GM18508 (cell line): ENCODE results near the gene DDX10.
"Not testable (repeated sequence)": the region's sequence is repeated elsewhere in the genome, so short reads cannot be mapped to it uniquely, and the experiment has no call there.

ENCODE experiments used
- ATAC-seq: cut with Tn5 transposase; IDR thresholded peaks from one replicate; pipeline ENCODE4 v1.9.1; 2021; ENCODE audit warnings: moderate number of reproducible peaks; ENCODE audit not compliant: insufficient read depth, unreplicated experiment

Gene DDX10

GRCh38 chr11:108758458-108758857, 93.6 kb downstream of the DDX10 start:
- no peak for ATAC-seq

GRCh38 chr11:108766596-108767173, 101.8 kb downstream of the DDX10 start:
- ATAC-seq, result no peak

DNA sequence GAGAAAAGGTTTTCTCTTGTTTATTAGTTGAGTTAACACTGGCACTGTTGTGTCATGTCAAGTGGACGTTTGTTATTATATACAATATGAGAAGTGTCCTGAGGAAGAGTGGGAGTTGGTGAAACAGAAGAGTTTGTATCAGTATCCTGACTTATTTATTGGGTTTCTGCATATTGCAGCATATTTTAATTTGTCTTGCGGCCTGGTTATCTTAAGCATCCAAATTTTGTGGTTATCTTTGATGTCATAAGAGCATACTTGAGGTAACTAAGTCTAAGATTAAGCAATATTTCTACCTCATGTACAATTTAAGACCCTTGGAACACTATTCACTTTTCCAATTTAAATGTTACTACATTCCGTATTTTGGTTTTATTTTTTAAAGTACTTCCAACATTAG, 103.5 kb downstream of the DDX10 start:
- no peak for ATAC-seq

- ATAC-seq, result no peak
These were observed 104.1 kb downstream of the DDX10 start for GRCh38 chr11:108768964-108769363.

DNA sequence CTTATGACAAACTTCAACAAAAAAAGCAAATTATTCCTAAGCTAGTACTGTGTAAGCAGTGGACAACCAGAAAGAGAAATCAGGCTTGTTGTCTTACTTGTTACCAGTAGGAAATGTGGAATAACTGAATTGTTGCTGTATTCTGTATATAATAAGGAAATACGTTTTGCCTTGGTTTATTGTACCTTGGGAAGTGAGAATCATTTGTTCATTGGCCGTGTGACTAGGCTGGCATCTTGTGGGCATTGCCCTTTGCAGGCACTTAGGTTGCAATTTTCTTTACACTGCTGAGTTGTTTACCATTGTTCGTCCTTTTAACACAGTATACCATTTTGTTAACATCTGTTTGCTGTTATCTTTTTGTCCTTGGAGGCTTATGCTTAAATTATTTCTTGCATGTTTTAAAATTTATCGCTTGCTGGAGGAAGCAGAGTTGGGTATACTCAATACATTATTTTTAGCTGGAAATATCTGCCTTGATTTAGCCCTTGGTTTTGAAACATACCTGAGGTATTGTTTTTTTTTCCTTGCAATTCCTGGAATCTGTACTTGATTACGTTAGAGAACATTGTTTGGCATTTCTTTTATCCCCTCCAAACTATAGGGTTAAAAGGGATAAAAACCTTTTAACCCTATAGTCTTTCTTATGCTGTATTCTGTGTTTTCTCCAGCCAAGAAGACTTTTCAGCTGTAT, 109.3 kb downstream of the DDX10 start:
- ATAC-seq, result no peak

GRCh38 chr11:108775324-108775723, 110.5 kb downstream of the DDX10 start:
- no peak for ATAC-seq

DNA sequence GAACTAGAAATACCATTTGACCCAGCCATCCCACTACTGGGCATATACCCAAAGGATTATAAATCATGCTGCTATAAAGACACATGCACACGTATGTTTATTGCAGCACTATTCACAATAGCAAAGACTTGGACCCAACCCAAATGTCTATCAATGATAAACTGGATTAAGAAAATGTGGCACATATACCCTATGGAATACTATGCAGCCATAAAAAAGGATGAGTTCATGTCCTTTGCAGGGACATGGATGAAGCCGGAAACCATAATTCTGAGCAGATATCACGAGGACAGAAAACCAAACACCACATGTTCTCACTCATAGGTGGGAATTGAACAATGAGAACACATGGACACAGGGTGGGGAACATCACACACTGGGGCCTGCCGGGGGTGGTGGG, 114.3 kb downstream of the DDX10 start:
- not testable (repeated sequence) for ATAC-seq

GRCh38 chr11:108780119-108780518, 115.2 kb downstream of the DDX10 start:
- ATAC-seq, result no peak

DNA sequence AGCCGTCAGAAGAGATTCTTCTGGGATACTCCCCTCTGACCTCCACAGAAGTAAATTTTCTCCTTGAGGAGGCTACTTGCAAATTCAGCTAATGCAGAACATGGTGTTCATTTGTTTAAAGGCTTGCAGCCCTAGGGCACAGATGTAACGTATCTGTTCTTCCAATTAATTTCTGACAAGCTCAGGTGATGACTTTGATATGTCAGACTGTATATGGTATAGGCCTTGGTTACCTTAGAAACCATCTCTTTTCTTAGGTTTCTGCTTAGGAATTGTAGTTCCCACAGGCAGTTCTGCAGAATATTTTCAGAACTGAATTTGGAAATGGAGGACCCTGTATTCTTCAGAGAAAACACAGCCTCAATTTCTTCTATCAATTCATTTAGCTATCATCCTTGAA, 117.1 kb downstream of the DDX10 start:
- no peak for ATAC-seq

GRCh38 chr11:108786281-108786990, 121.6 kb downstream of the DDX10 start:
- ATAC-seq, result no peak

- no peak for ATAC-seq
These were observed 122.2 kb downstream of the DDX10 start for GRCh38 chr11:108787105-108787504.

DNA sequence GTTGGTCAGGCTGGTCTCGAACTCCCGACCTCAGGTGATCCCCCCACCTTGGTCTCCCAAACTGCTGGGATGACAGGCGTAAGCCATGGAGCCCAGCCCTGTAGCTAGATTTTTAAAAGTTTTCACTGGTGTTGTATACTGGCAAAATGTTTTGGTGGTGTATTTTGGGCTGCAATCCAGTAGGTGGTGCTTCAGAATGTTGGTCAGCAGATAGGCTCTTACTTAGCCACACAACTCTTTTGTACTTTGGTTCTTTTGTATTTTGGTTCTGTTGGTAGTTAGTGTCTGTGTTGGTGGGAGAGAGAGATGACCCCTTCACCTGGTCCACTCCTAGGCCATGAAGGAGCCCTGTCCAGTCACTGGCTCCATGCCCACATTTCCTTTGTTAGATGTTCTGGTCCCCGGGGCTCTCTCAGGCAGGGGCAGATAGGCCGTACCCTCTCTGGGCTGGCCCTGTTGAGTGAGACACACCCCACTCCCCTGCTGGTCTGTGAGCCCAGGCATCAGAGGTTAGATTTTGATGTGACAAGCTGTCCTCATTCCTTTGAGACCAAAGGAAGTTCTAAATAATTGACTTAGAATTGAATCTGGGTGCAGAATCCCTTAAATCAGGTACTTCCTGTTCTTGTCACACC, 123.8 kb downstream of the DDX10 start:
- no peak for ATAC-seq

DNA sequence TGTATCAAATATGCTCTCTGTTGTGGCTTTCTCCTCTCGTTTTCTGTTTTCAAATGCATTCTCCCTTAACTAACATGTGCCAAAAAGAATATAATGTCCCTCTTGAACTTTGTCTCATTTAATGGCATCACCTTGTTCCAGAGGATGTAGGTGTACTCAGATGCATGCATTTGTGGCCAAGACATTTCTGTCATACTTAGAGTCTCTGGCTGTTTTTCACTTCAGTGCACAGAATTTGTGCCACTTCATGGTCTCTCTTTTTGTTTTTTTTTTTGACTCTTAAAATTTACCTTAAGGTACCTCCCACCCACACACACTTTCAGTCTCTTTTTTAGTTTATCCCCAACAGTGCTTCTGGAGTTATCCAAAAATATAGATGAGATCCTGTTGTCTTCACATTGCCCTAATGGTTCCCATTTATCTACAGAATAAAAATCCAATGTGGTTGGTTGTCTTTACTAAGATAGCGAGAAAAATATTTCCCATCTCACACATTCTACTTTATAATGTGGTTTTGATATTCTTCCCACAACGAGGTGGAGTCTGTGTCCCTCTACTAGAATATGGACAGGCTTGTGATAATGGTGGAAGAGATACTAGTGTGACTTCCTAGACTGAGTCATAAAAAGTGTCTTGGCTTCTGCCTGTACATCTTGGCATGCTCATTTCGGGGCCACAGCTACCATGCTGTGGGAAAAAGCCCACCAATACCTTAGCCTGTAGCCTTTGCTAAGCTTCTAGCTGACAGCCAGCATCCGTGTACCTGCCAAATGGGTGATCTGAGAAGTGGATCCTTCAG, 125.8 kb downstream of the DDX10 start:
- no peak for ATAC-seq

- no peak for ATAC-seq
These were observed 128.3 kb downstream of the DDX10 start for GRCh38 chr11:108793138-108793537.

DNA sequence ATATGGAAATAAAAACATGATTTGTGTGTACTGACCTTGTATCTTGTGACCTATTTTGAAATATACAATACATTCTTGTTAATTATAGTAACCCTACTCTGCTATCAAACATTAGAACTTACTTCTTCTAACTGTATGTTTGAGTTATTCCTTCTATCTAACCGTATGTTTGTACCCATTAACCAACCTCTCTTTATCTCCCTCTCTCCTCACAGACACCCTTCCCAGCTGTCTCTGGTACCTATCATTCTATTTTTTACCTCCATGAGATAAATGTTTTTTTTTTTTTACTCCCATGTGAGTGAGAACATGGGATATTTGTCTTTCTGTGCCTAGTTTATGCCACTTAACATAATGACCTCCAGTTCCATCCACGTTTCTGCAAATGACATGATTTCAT, 128.7 kb downstream of the DDX10 start:
- ATAC-seq, result no peak

DNA sequence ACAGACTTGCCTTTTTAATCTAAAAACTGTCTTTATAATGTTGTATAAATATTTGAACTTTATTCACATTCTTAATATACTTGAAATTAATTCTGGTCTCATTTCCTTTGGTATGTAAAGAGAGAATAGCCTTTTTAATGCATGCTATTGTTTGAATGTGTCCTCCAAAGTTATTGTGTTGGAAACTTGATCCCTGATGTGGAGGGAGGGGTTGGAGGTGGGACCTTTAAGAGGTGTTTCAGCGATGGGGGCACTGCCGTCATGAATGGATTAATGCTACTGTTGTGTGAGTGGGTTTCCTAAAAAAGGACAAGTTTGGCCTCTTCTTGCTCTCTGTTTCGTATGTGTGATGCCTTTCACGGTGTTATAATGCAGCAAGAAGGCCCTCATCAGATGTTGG, 131.7 kb downstream of the DDX10 start:
- no peak for ATAC-seq

DNA sequence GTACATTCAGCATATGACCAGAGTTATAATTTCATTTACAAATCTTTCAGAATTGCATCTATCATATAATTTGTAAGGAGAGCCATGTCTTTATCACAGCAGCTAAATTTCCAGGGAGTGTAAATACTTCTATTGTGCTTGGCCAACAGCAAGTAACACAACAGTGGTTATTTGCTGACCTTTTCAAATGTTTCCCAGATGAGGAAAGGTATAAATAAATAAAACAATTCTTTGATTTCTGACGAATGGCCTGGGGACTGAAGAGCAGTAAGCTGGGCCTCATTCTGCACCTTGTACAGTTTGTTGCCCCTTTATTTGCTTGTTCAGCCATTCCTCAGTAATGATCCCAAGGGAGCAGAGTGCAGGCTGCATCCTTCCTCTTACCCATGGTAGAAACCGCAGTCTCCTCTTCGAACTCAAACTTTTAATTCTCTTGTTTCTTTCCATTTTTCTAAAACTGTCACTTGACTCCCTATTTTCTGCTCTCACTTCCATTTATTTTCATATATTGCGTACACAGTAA, 132.8 kb downstream of the DDX10 start:
- ATAC-seq, result no peak

GRCh38 chr11:108802492-108802891, 137.6 kb downstream of the DDX10 start:
- no peak for ATAC-seq

DNA sequence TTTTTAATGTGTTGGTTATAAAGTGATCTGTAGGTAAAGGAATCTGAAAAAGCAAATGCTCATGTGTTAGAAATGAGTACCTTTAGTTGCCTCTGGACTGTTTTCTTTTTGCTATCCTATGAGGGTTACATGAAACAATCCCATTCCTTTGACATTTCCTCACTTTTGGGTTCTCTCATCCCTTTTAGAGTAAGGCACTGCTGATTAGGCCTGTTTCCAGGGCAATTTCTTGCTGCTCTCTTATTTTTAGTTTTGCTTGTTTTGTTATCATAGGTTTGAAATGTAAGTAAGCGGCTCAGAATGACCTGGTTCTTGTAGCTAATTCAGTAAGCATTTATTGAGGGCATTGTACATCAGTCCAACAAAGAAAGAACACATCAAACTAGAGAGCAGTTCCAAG, 138.9 kb downstream of the DDX10 start:
- no peak for ATAC-seq

GRCh38 chr11:108804511-108804910, 139.6 kb downstream of the DDX10 start:
- no peak for ATAC-seq
